TTC549 (cell line): ENCODE results near the gene XIRP2.

Experiments used
- FAIRE-seq: peaks from 2 replicates; lab custom pipeline; 2012; peaks lifted over from hg19 to GRCh38; lab: Jason Lieb, UNC

The XIRP2 gene, protein sequence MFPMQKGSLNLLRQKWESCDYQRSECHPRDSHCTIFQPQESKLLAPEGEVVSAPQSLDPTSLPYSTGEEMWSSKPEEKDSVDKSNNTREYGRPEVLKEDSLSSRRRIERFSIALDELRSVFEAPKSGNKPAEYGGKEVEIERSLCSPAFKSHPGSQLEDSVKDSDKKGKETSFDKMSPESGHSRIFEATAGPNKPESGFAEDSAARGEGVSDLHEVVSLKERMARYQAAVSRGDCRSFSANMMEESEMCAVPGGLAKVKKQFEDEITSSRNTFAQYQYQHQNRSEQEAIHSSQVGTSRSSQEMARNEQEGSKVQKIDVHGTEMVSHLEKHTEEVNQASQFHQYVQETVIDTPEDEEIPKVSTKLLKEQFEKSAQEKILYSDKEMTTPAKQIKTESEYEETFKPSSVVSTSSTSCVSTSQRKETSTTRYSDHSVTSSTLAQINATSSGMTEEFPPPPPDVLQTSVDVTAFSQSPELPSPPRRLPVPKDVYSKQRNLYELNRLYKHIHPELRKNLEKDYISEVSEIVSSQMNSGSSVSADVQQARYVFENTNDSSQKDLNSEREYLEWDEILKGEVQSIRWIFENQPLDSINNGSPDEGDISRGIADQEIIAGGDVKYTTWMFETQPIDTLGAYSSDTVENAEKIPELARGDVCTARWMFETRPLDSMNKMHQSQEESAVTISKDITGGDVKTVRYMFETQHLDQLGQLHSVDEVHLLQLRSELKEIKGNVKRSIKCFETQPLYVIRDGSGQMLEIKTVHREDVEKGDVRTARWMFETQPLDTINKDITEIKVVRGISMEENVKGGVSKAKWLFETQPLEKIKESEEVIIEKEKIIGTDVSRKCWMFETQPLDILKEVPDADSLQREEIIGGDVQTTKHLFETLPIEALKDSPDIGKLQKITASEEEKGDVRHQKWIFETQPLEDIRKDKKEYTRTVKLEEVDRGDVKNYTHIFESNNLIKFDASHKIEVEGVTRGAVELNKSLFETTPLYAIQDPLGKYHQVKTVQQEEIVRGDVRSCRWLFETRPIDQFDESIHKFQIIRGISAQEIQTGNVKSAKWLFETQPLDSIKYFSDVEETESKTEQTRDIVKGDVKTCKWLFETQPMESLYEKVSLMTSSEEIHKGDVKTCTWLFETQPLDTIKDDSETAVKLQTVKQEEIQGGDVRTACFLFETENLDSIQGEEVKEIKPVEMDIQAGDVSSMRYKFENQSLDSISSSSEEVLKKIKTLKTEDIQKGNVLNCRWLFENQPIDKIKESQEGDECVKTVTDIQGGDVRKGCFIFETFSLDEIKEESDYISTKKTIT (N-terminal part only)

DNA sequence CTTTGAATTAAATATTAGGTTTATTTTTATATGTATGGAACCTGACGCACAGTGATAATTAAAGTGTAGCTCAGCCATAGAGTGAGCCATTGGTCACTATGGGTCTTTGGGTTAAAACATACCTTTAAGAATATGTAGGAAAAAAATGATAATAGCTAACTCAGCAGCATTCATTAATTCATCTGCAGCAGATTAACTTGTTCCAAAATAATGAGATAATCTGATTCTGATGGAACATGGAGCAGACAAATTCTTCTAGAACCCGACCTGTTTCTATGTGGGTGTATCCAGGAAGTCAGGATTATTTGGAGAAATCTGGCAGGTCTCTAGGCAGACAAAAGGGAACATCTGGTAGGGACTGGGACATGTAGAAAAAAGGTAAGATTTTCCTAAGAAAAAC, at the start of gene XIRP2:
Gene XIRP2 (plus strand): TSS at position 301 of the 400 bp plus-strand sequence. CDS start 15,003 bp downstream, outside the sequence.
- FAIRE-seq: no peak

DNA sequence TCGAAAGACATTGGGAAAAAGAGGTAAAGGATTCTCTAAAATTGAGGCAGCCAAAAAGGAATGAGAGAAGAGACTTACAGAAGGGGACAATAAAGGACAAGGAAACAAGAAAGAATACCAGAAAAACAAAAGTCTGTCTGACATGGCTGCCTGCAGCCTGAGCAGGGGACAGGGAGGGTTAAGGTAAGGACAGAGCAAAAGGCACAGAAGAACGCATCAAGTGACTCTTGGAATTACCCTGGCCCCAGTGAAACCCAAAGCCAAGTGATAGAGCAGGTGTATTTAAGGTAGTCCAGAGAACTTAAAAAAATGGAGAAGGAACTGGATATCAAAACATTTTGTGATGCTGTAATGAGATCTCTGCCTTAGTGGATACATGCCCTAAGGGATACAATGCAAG, 47.1 kb upstream of the XIRP2 start:
- no peak for FAIRE-seq

DNA sequence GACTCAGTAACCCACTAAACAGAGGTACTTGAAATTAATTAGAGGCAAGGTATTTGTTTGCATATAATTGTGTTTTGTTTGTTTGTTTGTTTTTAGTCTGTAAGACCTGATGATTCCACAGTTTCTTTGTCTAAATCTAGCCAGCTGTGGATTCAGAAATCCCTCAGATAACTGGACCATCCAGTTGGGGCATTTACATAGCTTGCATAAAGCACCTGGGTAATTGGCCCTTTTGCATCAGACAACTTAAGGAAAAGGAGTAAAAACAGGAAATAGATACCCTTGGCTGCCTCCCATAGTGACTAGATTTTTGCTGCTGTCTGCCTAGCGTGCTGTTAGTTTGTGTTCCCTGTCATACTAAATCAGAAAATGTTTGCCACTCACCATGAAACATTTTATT, 46.6 kb upstream of the XIRP2 start:
- no peak for FAIRE-seq

DNA sequence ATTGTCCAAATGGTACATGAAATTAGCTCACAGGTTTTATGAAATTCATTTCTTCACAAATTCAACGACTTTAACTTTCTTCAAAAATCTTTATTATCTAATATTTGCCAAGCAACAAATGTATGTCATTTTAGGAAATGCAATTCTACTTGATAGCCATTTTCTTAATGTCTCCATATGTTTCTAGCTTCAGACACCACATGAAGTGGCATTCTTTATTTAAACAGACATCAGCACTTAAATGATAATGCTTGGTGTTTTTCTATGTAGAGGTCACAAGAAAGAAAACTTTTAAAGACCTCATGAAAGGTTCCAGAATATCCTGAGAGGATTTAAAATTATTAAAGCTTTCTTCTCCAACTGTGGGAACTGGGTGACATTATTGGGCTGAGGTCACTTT, 44.2 kb upstream of the XIRP2 start:
- no peak for FAIRE-seq

DNA sequence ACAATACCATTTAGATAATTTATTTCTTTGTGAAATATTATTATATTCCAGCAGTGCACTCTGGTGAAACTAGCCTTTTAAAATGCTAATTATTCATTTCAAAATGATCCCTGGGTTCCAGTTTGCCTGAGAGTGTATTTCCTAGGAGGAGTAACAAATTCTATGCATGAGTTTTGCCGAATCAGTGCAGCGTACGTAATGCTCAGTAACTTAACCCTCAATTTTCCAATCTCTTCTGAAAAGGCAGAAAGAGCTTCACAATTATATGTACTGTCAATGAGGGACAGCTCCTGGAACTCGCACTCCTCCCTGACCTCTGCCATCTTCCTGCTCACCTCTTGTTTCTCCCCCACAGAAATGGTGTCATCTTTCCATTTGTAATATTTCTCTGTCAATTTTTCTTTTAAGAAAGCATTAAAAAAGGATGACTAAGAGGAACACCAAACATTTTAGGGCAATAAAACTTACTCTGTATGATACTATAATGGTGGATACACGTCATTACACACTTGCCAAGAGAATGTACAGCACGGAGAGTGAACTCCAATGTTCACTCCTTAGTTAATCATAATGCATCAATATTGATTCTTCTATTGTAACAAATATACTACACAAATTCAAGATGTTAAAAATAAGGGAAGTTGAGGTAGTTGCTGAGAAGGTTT, 25.7 kb upstream of the XIRP2 start:
- FAIRE-seq: no peak

DNA sequence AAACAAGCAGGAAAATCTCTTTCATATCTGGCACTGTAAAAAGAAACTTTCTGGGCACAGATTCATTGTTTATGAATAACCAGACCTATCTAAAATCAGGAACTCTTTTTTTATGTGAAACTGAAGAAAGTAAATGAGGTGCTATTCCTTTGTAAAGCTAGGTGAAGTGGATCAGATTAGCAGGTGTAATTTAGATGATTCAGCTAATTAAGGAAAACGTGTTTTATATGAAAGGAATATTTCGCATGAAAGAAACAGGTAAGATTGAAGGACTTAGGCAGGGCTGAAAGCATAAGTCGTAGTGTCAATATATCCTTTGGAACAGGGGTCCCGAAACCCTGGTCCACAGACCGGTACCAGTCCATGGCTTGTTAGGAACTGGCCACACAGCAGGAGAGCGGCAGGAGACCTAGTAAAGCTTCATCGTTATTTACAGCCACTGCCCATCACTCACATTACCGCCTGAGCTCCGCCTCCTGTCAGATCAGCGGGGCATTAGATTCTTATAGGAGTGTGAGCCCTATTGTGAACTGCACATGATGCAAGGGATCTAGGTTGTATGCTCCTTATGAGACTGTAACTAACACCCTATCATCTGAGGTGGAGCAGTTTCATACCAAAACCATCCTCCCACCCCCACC, 20.3 kb upstream of the XIRP2 start:
- no peak for FAIRE-seq

DNA sequence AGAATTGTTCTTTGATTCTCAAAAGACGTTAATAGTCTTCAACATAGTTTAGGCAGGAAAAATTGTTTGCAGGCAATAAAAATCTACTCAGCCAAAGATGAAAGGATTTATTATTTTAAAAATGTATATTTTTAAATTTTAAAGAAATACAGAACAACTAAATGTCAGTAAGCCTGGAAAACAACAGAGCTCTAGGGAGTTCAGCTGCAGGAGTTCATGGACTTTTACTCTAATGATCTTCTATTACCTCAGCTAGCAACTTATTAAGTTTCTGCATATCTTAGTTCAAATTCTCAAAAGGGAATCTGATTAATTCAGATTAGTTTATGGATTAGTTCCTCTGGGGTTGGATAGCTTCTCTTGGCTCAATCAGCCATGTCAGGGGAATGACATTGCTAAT, 17.9 kb upstream of the XIRP2 start:
- FAIRE-seq: no peak

DNA sequence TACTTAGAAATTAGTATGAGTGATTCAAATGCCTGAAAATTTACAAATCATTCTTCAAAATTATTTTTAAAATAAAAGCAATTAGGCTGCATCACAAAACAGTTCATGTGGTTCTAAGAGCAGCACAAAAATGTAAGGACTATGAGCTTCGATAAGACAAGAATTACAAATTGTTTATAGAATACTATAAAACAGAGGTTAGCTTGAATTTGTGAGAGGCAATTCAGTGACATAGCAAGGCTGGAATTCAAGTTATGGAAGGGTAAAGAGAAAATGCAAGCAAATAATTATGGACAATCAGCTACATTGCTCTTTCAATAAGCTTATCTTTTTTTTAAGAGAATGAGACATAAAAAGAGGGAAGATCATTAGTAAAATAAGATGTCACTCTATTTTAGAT, 7.1 kb upstream of the XIRP2 start:
- FAIRE-seq: no peak

DNA sequence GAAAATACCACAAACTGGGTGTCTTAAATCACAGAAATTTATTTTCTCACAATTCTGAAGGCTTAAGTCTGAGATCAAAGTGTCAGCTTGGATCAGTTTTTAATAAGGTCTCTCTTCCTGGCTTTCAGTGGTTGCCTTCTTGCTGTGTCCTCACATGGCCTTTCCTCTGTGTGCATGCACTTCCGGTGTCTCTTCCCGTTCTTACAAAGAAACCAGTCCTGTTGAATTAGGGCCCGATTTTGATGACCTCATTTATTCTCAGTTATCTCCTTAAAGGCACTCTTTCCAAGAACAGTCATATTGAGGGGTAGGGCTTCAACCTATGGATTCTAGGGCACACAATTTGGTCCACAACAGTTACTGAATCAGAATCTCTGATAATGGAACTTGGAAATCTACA, 5.4 kb upstream of the XIRP2 start:
- FAIRE-seq: no peak

DNA sequence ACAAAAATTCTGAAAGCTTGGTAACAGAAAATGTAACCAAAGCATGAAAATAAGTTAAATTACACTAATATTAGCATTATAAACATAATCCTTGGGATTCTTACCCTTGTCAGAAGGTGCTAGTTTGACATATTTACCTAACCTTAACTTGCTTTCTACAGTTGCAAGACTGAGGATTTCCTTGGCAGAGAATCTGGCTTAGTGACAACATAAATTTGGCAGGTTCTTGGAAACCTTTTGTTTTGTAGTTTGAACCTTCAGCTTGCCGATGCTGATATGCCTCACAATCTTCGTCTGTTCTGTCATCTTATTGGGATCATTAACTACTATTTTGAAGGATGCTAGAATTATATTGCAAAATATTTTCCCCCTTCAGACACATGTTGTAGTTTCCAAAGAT, 3.4 kb downstream of the XIRP2 start:
- FAIRE-seq: no peak

DNA sequence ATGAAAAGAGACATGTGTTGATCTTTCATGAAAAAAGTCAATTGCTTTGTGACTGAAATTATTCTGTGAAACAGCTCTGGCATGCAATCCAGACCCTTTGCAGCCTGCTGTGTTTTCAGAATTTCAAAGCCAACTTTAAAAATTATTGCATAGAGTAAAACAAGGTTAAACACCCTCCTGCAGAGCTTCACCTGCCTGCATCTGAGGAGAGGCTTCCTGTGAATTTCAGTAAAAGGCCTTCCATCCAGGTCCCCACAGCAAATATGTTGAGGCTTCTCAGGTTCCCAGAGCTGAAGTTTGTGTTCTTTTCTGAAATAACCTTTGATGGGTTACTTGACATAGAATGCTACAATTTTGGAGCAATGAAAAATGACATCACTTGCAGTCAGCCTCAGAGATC, 4.1 kb downstream of the XIRP2 start:
- no peak for FAIRE-seq

DNA sequence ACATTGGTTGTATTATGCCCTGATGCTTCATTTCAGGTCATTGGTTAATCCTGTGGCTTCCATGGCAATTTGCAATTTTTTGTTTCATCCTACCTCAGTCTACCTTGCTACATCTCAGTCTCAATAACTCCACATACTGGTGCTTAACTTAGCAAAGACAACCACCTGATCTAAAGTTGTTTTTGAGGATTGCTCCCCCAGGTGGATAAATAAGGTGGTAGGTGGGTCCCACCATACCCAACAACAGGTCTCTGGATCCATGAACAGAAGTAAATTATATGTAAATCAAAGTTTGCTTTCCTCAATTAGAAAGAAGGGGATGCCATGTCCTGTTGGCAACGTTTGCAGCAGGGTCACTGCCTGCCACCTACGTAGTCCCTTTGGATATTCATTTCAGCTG, 7.0 kb downstream of the XIRP2 start:
- no peak for FAIRE-seq

DNA sequence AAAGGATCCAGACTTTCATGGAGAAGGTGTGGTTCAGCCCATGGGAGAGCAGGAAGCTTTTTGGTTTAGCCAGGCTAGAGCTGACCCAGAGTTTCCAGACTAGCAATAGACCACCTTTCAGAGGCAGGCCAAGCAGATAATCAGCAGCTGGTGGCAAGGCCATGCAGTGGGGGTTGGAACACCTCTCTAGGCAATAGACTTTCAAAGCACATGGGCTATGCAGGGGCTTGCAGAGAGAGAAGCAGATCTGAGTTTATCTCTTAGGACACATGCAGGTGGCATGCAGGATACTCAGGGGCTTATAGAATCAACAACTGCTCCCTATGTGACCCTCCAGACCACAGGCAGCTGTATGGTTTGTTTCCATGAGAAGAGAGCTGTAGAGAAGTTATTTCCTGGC, 9.4 kb downstream of the XIRP2 start:
- FAIRE-seq: no peak

DNA sequence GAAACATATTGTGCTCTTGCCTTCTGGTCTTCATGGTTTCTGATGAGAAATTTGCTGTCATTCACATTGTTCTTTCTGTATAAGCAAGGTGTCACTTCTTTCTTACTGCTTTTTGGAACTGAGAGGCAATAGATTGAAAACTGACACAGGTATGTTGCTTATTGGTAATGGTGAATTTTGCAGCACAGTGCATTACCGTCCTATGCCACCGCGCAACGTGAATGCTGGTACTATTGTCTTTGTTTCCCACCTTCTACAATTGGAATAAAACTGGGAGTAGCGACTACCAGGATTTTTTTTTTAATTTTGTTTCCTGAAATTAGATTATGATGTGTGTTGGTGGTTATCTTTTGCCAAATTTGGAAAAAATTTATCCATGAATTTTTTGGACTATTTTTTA, 11.4 kb downstream of the XIRP2 start:
- FAIRE-seq: no peak

DNA sequence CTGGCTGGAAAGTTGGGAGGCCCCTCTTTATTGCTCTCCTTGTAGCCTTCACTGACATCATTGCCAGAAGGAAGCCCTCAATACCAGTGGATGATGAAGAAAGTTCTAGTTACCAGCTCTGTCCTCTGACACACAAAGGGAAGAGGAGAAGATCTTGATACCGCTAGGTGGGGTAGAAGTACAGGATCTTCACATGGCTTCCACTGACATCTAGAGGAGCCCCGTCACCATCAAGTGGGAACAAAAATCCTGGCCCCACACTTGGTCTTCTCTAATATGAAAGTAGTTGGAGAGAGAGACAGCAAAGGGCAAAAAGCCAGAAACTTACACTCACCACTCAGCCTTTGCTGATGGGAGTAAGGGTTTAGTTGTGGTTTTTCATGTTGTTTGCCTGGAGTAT, 12.4 kb downstream of the XIRP2 start:
- FAIRE-seq: no peak

DNA sequence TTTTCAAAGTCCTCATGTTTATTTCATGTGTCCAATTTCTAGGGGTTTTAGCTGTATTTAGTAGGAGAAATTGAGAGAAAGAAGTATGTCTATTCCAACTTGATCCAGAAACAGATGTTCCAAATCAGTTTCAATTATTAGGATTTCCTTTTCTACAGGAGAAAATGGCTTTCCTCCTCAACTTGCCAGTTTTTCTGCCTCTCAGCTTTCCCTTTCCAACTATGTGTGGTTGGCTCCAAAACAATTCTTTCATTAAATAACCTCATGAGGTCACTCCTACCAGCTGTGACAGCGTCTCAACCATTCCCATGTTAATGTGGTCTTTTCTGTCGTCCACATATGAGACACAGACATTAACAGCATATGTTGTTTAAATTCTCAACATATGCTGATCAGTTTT, 13.1 kb downstream of the XIRP2 start:
- no peak for FAIRE-seq

DNA sequence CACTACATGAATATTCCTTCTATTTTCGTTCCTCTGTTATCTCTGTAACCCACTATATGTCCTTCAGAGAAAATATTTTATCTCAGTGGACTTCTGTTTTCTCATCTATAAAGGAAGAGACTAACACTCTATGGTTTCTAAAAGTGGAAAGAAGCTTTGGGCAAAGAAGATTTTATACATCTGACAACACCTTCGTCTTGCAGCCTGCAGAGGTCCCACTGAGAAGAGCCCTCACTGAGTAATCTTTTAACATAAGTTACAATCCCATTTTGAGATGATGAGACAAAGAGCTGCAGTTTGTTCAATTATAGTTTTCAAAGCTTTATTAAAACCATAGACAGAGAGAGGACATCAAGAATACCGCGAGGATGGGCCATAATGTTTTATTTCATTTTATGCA, 28.7 kb downstream of the XIRP2 start:
- no peak for FAIRE-seq

DNA sequence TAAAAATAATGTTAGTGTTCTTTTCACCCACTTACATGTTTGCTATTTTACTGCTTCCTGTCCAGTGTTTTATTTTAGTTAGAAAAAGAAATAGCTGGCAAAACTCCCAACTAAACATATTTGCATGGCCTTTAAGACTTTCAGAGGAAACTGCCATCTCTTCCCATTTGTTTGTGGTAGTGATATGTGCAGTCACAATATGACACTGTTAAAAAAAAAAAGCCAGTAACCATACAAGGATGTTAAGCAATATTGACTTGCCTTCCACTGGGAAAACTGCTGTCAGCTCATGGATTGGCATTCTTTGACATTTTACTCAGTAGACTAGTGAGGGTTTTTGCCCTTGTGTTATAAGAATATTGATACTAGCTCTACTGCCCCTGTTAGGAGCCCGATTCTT, 29.1 kb downstream of the XIRP2 start:
- no peak for FAIRE-seq

DNA sequence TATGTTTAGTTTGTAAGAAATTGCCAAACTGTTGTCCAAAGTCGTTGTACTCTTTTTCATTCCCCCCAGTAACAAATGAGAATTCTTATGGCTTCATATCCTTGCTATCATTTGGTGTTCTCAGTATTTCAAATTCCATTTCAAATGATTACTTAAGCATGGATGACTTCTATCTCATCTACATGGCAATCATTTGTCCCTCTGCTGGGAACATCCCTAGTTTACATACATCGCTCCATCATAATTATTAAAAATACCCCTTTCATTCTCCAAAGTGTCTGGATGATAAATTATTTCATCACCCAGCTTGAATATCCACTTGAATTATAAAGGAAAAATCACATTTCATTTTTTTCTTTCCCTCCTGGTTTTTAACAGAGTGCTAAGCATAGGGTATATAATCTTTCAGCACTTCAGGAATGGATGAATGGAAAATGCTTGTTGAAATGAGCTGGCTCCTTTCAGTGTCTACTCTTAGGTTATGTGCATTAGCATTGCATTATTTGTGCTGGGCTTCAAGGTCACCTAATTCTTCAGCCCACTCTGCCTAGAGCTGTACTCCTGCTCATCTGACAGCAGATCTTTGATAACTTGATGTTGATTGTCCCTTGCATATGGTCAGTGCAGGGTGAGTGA, 33.1 kb downstream of the XIRP2 start:
- no peak for FAIRE-seq

DNA sequence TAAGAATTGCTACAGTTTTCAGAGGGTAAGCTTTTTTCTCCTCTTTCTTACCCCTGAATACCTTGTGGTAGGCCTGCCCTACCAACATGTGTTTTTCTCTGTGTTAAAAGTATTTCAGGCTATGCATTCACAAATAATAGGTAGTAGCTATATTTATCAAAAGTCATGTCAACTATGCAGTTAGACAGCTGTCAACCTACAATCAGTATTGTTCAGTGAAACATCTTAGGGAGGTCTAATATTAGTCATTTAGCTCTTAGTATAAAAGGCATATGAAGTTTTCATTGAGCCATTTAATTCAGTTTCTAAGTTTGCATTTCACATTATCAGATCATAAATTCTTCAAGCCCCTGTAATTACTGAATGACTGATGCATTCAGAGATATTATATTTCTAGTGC, 36.7 kb downstream of the XIRP2 start:
- FAIRE-seq: no peak

DNA sequence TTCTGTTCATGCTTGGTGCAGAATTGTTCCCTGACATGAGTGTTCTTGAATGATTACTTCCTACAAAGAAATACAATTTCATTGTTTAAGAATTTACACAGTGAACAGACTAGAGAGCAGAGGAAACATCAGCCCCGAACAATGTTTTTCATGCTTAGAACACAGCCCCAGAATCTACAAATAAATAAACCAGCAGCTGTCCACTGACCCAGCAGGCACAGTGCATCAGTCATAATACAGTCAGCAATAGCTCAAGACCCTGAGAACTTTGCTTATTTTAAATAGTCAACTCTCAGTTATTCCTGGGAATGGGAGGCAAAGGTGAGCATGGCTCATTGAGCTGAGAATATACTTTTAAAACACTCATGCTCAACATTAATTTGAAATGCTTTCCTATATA, 38.4 kb downstream of the XIRP2 start:
- FAIRE-seq: no peak
